Measurements from ENCODE around the gene TENM3.

The TENM3 gene

GRCh38 chr4:182828360-182829025 is 585.3 kb downstream of the TENM3 start:
- no peak for DNase-seq (ENCODE audit: extremely low read depth in 1 of 2, low read depth in 1 of 2)

- DNase-seq (ENCODE audit: extremely low read depth in 1 of 2, low read depth in 1 of 2) = no peak
These were observed 586.0 kb downstream of the TENM3 start for GRCh38 chr4:182829196-182829595.

GRCh38 chr4:182831376-182831775 is 588.2 kb downstream of the TENM3 start:
- DNase-seq (ENCODE audit: extremely low read depth in 1 of 2, low read depth in 1 of 2) = no peak

GRCh38 chr4:182832352-182833120 is 589.3 kb downstream of the TENM3 start:
- no peak for DNase-seq (ENCODE audit: extremely low read depth in 1 of 2, low read depth in 1 of 2)

- no peak for DNase-seq (ENCODE audit: extremely low read depth in 1 of 2, low read depth in 1 of 2)
These were observed 592.0 kb downstream of the TENM3 start for GRCh38 chr4:182835006-182835740.

- no peak for DNase-seq (ENCODE audit: extremely low read depth in 1 of 2, low read depth in 1 of 2)
These were observed 594.6 kb downstream of the TENM3 start for GRCh38 chr4:182837831-182838230.

- DNase-seq (ENCODE audit: extremely low read depth in 1 of 2, low read depth in 1 of 2) = no peak
These were observed 595.3 kb downstream of the TENM3 start for GRCh38 chr4:182838535-182838934.

- no peak for DNase-seq (ENCODE audit: extremely low read depth in 1 of 2, low read depth in 1 of 2)
These were observed 596.1 kb downstream of the TENM3 start for GRCh38 chr4:182839256-182839655.

- DNase-seq (ENCODE audit: extremely low read depth in 1 of 2, low read depth in 1 of 2) = no peak
These were observed 596.9 kb downstream of the TENM3 start for GRCh38 chr4:182840108-182840507.

- no peak for DNase-seq (ENCODE audit: extremely low read depth in 1 of 2, low read depth in 1 of 2)
These were observed 599.0 kb downstream of the TENM3 start for GRCh38 chr4:182842104-182842600.

- no peak for DNase-seq (ENCODE audit: extremely low read depth in 1 of 2, low read depth in 1 of 2)
These were observed 599.7 kb downstream of the TENM3 start for GRCh38 chr4:182842759-182843390.

- no peak for DNase-seq (ENCODE audit: extremely low read depth in 1 of 2, low read depth in 1 of 2)
These were observed 600.7 kb downstream of the TENM3 start for GRCh38 chr4:182843808-182844325.

GRCh38 chr4:182845618-182846017 is 602.4 kb downstream of the TENM3 start:
- no peak for DNase-seq (ENCODE audit: extremely low read depth in 1 of 2, low read depth in 1 of 2)

- DNase-seq (ENCODE audit: extremely low read depth in 1 of 2, low read depth in 1 of 2) = no peak
These were observed 602.8 kb downstream of the TENM3 start for GRCh38 chr4:182846036-182846435.

GRCh38 chr4:182847576-182848450 is 604.6 kb downstream of the TENM3 start:
- no peak for DNase-seq (ENCODE audit: extremely low read depth in 1 of 2, low read depth in 1 of 2)

- DNase-seq (ENCODE audit: extremely low read depth in 1 of 2, low read depth in 1 of 2) = no peak
These were observed 605.5 kb downstream of the TENM3 start for GRCh38 chr4:182848685-182849084.

Measured in activated CD8-positive, alpha-beta memory T cell treated with anti-CD3 and anti-CD28 coated beads for 1 hour (primary cell).